NCI-H2196 treated with DMSO at 0.1 percent for 48 hours (cell line): Measurements from ENCODE around the gene AOPEP.
"Not testable (repeated sequence)": the region's sequence is repeated elsewhere in the genome, so short reads cannot be mapped to it uniquely, and the experiment has no call there.

Source experiments
- DNase-seq: peaks from one replicate; lab custom pipeline; 2025; ENCODE audit not compliant: unreplicated experiment; lab: John Stamatoyannopoulos, UW

Gene AOPEP

GRCh38 chr9:94811074-94811473, 84.6 kb downstream of the AOPEP start:
- no peak for DNase-seq

- DNase-seq = no peak
Measured at GRCh38 chr9:94812343-94812742, 85.8 kb downstream of the AOPEP start.

- no peak for DNase-seq
Measured at GRCh38 chr9:94813379-94813778, 86.9 kb downstream of the AOPEP start.

- DNase-seq = no peak
Measured at GRCh38 chr9:94817291-94818177, 91.0 kb downstream of the AOPEP start.

GRCh38 chr9:94818178-94818541, 91.7 kb downstream of the AOPEP start:
- no peak for DNase-seq

- no peak for DNase-seq
Measured at GRCh38 chr9:94819161-94819687, 92.7 kb downstream of the AOPEP start.

- no peak for DNase-seq
Measured at GRCh38 chr9:94821098-94821887, 94.8 kb downstream of the AOPEP start.

- DNase-seq = no peak
Measured at GRCh38 chr9:94822273-94822672, 95.8 kb downstream of the AOPEP start.

- DNase-seq = no peak
Measured at GRCh38 chr9:94823710-94824109, 97.2 kb downstream of the AOPEP start.

- DNase-seq = no peak
Measured at GRCh38 chr9:94824411-94824810, 97.9 kb downstream of the AOPEP start.

- no peak for DNase-seq
Measured at GRCh38 chr9:94824913-94825610, 98.6 kb downstream of the AOPEP start.

- DNase-seq = no peak
Measured at GRCh38 chr9:94825611-94825958, 99.1 kb downstream of the AOPEP start.

GRCh38 chr9:94826044-94826443, 99.5 kb downstream of the AOPEP start:
- DNase-seq = no peak

- DNase-seq = no peak
Measured at GRCh38 chr9:94826644-94827410, 100.3 kb downstream of the AOPEP start.

GRCh38 chr9:94827584-94828304, 101.2 kb downstream of the AOPEP start:
- no peak for DNase-seq

- no peak for DNase-seq
Measured at GRCh38 chr9:94829380-94830070, 103.0 kb downstream of the AOPEP start.

- DNase-seq = not testable (repeated sequence)
Measured at GRCh38 chr9:94830071-94830604, 103.6 kb downstream of the AOPEP start.

GRCh38 chr9:94833802-94834201, 107.3 kb downstream of the AOPEP start:
- DNase-seq = no peak

GRCh38 chr9:94837404-94837803, 110.9 kb downstream of the AOPEP start:
- DNase-seq = no peak
